ENCODE results near the gene PCDHA4. TPM values are rescaled to one million over a fixed set of nuclear protein-coding genes. Genes with fewer than 3 reads are reported as not detected.

The PCDHA4 gene
- total RNA-seq, 3 donors from 2014 or later, result 0.08 to 0.14 TPM; not detected in 1

DNA sequence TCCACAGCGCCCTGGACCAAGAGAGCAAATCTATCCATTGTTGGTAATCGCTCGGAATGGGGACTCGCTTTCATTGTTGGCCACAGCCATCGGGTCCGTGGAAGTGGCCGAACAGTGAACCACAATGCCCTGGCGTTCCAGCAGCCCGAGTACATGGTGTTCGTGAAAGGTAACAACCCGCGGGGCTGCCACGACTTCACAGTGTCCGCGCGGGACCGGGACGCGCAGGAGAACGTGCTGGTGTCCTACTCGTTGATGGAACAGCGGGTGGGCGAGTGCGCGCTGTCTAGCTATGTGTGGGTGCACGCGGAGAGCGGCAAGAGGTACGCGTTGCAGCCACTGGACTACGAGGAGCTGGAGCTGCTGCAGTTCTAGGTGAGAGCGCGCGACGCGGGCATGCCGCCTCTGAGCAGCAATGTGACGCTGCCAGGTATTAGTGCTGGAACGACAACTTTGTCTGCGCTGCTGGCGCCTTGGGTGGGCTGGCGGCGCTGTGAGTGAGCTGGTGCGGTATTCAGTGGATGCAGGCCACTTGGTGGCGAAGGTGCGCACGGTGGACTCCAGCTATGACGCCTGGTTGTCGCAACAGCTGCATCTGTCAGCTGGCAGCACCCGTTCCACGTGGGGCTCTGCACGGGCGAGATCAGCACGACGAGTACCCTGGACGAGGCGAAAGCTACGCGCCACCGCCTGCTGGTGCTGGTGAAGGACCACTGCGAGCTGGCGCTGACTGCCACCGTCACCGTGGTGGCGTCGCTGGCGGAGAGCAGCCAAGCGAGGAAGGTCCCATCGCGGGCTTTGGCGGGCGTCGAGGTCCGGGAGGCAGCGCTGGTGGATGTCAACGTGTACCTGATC is 55.8 kb downstream of the PCDHA4 start:
- H3K9me3 Mint-ChIP-seq, result peaks cover 3% of the 10 kb centered on the region
- H3K27me3 Mint-ChIP-seq (ENCODE audit: low read depth), result peaks cover 5% of the 10 kb centered on the region
- no peak for ATAC-seq
- H3K4me1 Mint-ChIP-seq (ENCODE audit: low read depth), result no peaks in the 10 kb centered on the region
- no peak for DNase-seq
- no peaks in the 10 kb centered on the region for H3K36me3 Mint-ChIP-seq (ENCODE audit: insufficient read depth)
- H3K4me3 Mint-ChIP-seq, result no peak overlapping the region

Other genes with a start within 250 kb of the PCDHA4 start
- gene SRA1, start 249.6 kb upstream of the PCDHA4 start, total RNA-seq, result 10 to 100 TPM; 57.6 to 68.6 (median 67.7) TPM
- 10 to 100 TPM in 1 of 3 donors, 1 to 10 TPM in 2; 8.0 to 10.4 (median 9.2) TPM for gene APBB3, start 242.5 kb upstream of the PCDHA4 start, total RNA-seq
- 100 to 1,000 TPM; 149 to 163 (median 155) TPM for gene SLC35A4, start 242.2 kb upstream of the PCDHA4 start, total RNA-seq
- gene CD14, start 173.9 kb upstream of the PCDHA4 start, total RNA-seq, result under 1 TPM; 0.43 to 0.86 (median 0.50) TPM
- 10 to 100 TPM; 16.5 to 20.6 (median 20.0) TPM for gene TMCO6, start 167.6 kb upstream of the PCDHA4 start, total RNA-seq
- 10 to 100 TPM; 68.6 to 78.2 (median 72.5) TPM for gene NDUFA2, start 159.4 kb upstream of the PCDHA4 start, total RNA-seq
- 100 to 1,000 TPM; 102 to 110 (median 106) TPM for gene IK, start 159.2 kb upstream of the PCDHA4 start, total RNA-seq
- 10 to 100 TPM; 47.7 to 50.0 (median 49.5) TPM for gene WDR55, start 142.2 kb upstream of the PCDHA4 start, total RNA-seq
- 1 to 10 TPM; 3.1 to 5.6 (median 4.5) TPM for gene DND1, start 133.5 kb upstream of the PCDHA4 start, total RNA-seq
- 100 to 1,000 TPM; 125 to 133 (median 131) TPM for gene HARS1, start 115.7 kb upstream of the PCDHA4 start, total RNA-seq
- 10 to 100 TPM; 28.6 to 31.3 (median 29.5) TPM for gene HARS2, start 115.6 kb upstream of the PCDHA4 start, total RNA-seq
- 10 to 100 TPM; 83.2 to 91.9 (median 83.6) TPM for gene ZMAT2, start 106.6 kb upstream of the PCDHA4 start, total RNA-seq
- gene PCDHA1, start 20.9 kb upstream of the PCDHA4 start, total RNA-seq, result not detected
- not detected for gene PCDHA2, start 12.2 kb upstream of the PCDHA4 start, total RNA-seq
- not detected for gene PCDHA3, start 6.0 kb upstream of the PCDHA4 start, total RNA-seq
- gene PCDHA5, start 14.5 kb downstream of the PCDHA4 start, total RNA-seq, result not detected
- not detected for gene PCDHA6, start 20.9 kb downstream of the PCDHA4 start, total RNA-seq
- gene PCDHA7, start 27.2 kb downstream of the PCDHA4 start, total RNA-seq, result not detected
- gene PCDHA8, start 34.1 kb downstream of the PCDHA4 start, total RNA-seq, result not detected
- gene PCDHA9, start 41.3 kb downstream of the PCDHA4 start, total RNA-seq, result not detected
- gene PCDHA10, start 48.8 kb downstream of the PCDHA4 start, total RNA-seq, result not detected
- gene PCDHA11, start 61.9 kb downstream of the PCDHA4 start, total RNA-seq, result not detected
- gene PCDHA12, start 68.2 kb downstream of the PCDHA4 start, total RNA-seq, result not detected
- not detected for gene PCDHA13, start 75.1 kb downstream of the PCDHA4 start, total RNA-seq
- gene PCDHAC1, start 119.2 kb downstream of the PCDHA4 start, total RNA-seq, result under 1 TPM in 1 of 3 donors, not detected in 2; 0.05 TPM
- not detected for gene PCDHAC2, start 159.4 kb downstream of the PCDHA4 start, total RNA-seq
- gene PCDHB1, start 244.3 kb downstream of the PCDHA4 start, total RNA-seq, result not detected

Measured in activated T-cell treated with anti-CD3 and anti-CD28 coated beads, Interleukin-2, amount 50 U/mL, for 4 hours (primary cell).